WTC11 (cell line): Measurements from ENCODE around the gene STXBP6. TPM values are rescaled to one million over a fixed set of nuclear protein-coding genes. Genes with fewer than 3 reads are reported as not detected.
A peak's percentile ranks its signal among the peaks of the same experiment; 100 is the strongest.

Source experiments
- ATAC-seq: fragments of 200-7000 bp; cut with Tn5 transposase; 2 replicates; pipeline ENCODE4 v1.10.0; 2021; ENCODE audit warnings: mild to moderate bottlenecking, moderate library complexity
- CTCF ChIA-PET: fragments of 300-600 bp; sonication (Branson Sonifier 250); formaldehyde crosslinking; loops from one replicate; lab custom pipeline; 2021; ENCODE audit warnings: antibody characterized with exemption; lab: Charles Lee
- POLR2A ChIA-PET: fragments of 350-600 bp; sonication (Branson Sonifier 250); formaldehyde crosslinking; loops from one replicate; lab custom pipeline; 2021; ENCODE audit warnings: antibody characterized with exemption; lab: Charles Lee
- DNase-seq: peaks from one replicate; pipeline ENCODE4 v3.0.0; 2021; ENCODE audit warnings: low spot score
- H3K27ac Mint-ChIP-seq: 2 replicates; pipeline ENCODE4 v1.8.0; 2021; ENCODE audit warnings: mixed read lengths
- H3K27me3 Mint-ChIP-seq: 2 replicates; pipeline ENCODE4 v1.8.0; 2021; ENCODE audit warnings: low read depth, mild to moderate bottlenecking, moderate library complexity, mixed read lengths
- H3K36me3 Mint-ChIP-seq: 2 replicates; pipeline ENCODE4 v1.8.0; 2021; ENCODE audit warnings: mixed read lengths
- H3K4me1 Mint-ChIP-seq: 2 replicates; pipeline ENCODE4 v1.8.0; 2022; ENCODE audit warnings: mixed read lengths
- H3K4me3 Mint-ChIP-seq: 2 replicates; pipeline ENCODE4 v1.8.0; 2021; ENCODE audit warnings: mild to moderate bottlenecking, moderate library complexity, mixed read lengths
- H3K9me3 Mint-ChIP-seq: 2 replicates; pipeline ENCODE4 v1.8.0; 2021; ENCODE audit warnings: mixed read lengths
- ATF2 ChIP-seq: sonication (generic); formaldehyde crosslinking; IDR thresholded peaks from 2 replicates; pipeline ENCODE4 v1.8.1; 2022; ENCODE audit warnings: low read depth, missing genetic modification reagents, borderline replicate concordance
- ATF3 ChIP-seq: sonication (generic); formaldehyde crosslinking; conservative IDR thresholded peaks from 2 replicates; pipeline ENCODE4 v1.8.1; 2022; ENCODE audit warnings: mild to moderate bottlenecking, missing genetic modification reagents
- ATF6 ChIP-seq: sonication (generic); formaldehyde crosslinking; IDR thresholded peaks from 2 replicates; pipeline ENCODE4 v1.8.1; 2023; ENCODE audit warnings: mild to moderate bottlenecking, missing genetic modification reagents
- CREB1 ChIP-seq: sonication (generic); formaldehyde crosslinking; IDR thresholded peaks from 2 replicates; pipeline ENCODE4 v1.8.0; 2023; ENCODE audit warnings: mild to moderate bottlenecking, missing genetic modification reagents
- E2F1 ChIP-seq: sonication (generic); formaldehyde crosslinking; IDR thresholded peaks from 2 replicates; pipeline ENCODE4 v1.8.0; 2022; ENCODE audit warnings: mild to moderate bottlenecking, missing genetic modification reagents
- ELF4 ChIP-seq: sonication (generic); formaldehyde crosslinking; IDR thresholded peaks from 2 replicates; pipeline ENCODE4 v1.8.1; 2022; ENCODE audit warnings: low read depth, mild to moderate bottlenecking, moderate library complexity, missing genetic modification reagents
- ERG ChIP-seq: fragments of 250-450 bp; sonication (Bioruptor Pico); IDR thresholded peaks from 2 replicates; pipeline ENCODE4 v1.8.0; 2021; ENCODE audit warnings: mild to moderate bottlenecking
- ETV6 ChIP-seq: sonication (generic); formaldehyde crosslinking; IDR thresholded peaks from 2 replicates; pipeline ENCODE4 v1.8.1; 2022; ENCODE audit warnings: mild to moderate bottlenecking, missing genetic modification reagents
- FOXJ3 ChIP-seq: sonication (generic); formaldehyde crosslinking; IDR thresholded peaks from 2 replicates; pipeline ENCODE4 v1.9.0; 2021; ENCODE audit warnings: missing genetic modification reagents, mild to moderate bottlenecking, borderline replicate concordance
- NFYB ChIP-seq: sonication (generic); formaldehyde crosslinking; conservative IDR thresholded peaks from 2 replicates; pipeline ENCODE4 v1.8.0; 2022; ENCODE audit warnings: low read depth, missing genetic modification reagents
- RORB ChIP-seq: fragments of 250-450 bp; sonication (Bioruptor Pico); IDR thresholded peaks from 2 replicates; pipeline ENCODE4 v1.9.0; 2021; ENCODE audit warnings: mild to moderate bottlenecking
- SP1 ChIP-seq: sonication (generic); formaldehyde crosslinking; conservative IDR thresholded peaks from 2 replicates; pipeline ENCODE4 v1.8.1; 2022; ENCODE audit warnings: missing genetic modification reagents
- TP53 ChIP-seq: sonication (generic); formaldehyde crosslinking; IDR thresholded peaks from 2 replicates; pipeline ENCODE4 v1.8.1; 2023; ENCODE audit warnings: mild to moderate bottlenecking, missing genetic modification reagents
- USF1 ChIP-seq: sonication (generic); formaldehyde crosslinking; IDR thresholded peaks from 2 replicates; pipeline ENCODE4 v1.8.0; 2022; ENCODE audit warnings: mild to moderate bottlenecking, missing genetic modification reagents
- ZBTB43 ChIP-seq: sonication (generic); formaldehyde crosslinking; IDR thresholded peaks from 2 replicates; pipeline ENCODE4 v1.8.1; 2023; ENCODE audit warnings: mild to moderate bottlenecking, missing genetic modification reagents
- ZNF219 ChIP-seq: sonication (generic); formaldehyde crosslinking; IDR thresholded peaks from 2 replicates; pipeline ENCODE4 v1.8.0; 2023; ENCODE audit warnings: missing genetic modification reagents, mild to moderate bottlenecking, borderline replicate concordance
- ZNF416 ChIP-seq: fragments of 250-450 bp; sonication (Bioruptor Pico); IDR thresholded peaks from 2 replicates; pipeline ENCODE4 v1.9.0; 2021; ENCODE audit warnings: mild to moderate bottlenecking, inconsistent platforms
- ZNF532 ChIP-seq: fragments of 250-450 bp; sonication (Bioruptor Pico); IDR thresholded peaks from 2 replicates; pipeline ENCODE4 v1.9.0; 2021; ENCODE audit warnings: mild to moderate bottlenecking, borderline replicate concordance
- total RNA-seq: library from RNA; stranded (reverse); gene quantifications from 3 replicates; pipeline ENCODE4 v1.2.3, GENCODE V29; 2021

The STXBP6 gene
- total RNA-seq, 1 experiment from 2014 or later = 4.2 TPM

- no peak for TF ChIP-seq ZNF532 (CRISPR knock-in tag)
- peak; percentile 20; the same call in 1 of the 2 replicates for TF ChIP-seq ELF4 (CRISPR knock-in tag)
- no peak for TF ChIP-seq ATF6
- TF ChIP-seq ATF2 (CRISPR knock-in tag) = no peak
- no peak for TF ChIP-seq FOXJ3 (CRISPR knock-in tag)
Measured at GRCh38 chr14:25049568-25050268, at the start of gene STXBP6 (continued).

GRCh38 chr14:25097120-25097519, 47.2 kb upstream of the STXBP6 start:
- Mint-ChIP-seq H3K27ac (no peak overlapping the region), H3K36me3 (no peaks in the 10 kb centered on the region), H3K4me1 (peaks cover 19% of the 10 kb centered on the region), H3K9me3 (peaks cover 7% of the 10 kb centered on the region), H3K27me3 (no peaks in the 10 kb centered on the region), H3K4me3 (no peak overlapping the region)
- DNase-seq = no peak
- no peak for ATAC-seq
- POLR2A ChIA-PET = no interaction called here
- CTCF ChIA-PET = interaction anchor here (0.7 to 1.0 kb wide), 2 partner anchors 291 to 387 kb away, joined by 3 read pairs; no protein-coding TSS in a partner anchor
- TF ChIP-seq ETV6 (CRISPR knock-in tag) (no peak), NFYB (CRISPR knock-in tag) (no peak), ZNF416 (no peak), ERG (CRISPR knock-in tag) (no peak), ZBTB43 (CRISPR knock-in tag) (no peak), ATF6 (no peak), TP53 (CRISPR knock-in tag) (no peak), CREB1 (CRISPR knock-in tag) (no peak), SP1 (CRISPR knock-in tag) (no peak), USF1 (CRISPR knock-in tag) (no peak), ATF3 (CRISPR knock-in tag) (no peak), RORB (CRISPR knock-in tag) (no peak), ZNF219 (no peak), E2F1 (CRISPR knock-in tag) (no peak)
